Fibroblast of the conjunctiva (primary cell): ENCODE measurements around the gene BMP3.
"Not testable (repeated sequence)": the region's sequence is repeated elsewhere in the genome, so short reads cannot be mapped to it uniquely, and the experiment has no call there.

Source experiments
- DNase-seq: peaks from one replicate; pipeline ENCODE4 v3.0.0-alpha.2; 2010; ENCODE audit warnings: low read depth

The BMP3 gene

DNA sequence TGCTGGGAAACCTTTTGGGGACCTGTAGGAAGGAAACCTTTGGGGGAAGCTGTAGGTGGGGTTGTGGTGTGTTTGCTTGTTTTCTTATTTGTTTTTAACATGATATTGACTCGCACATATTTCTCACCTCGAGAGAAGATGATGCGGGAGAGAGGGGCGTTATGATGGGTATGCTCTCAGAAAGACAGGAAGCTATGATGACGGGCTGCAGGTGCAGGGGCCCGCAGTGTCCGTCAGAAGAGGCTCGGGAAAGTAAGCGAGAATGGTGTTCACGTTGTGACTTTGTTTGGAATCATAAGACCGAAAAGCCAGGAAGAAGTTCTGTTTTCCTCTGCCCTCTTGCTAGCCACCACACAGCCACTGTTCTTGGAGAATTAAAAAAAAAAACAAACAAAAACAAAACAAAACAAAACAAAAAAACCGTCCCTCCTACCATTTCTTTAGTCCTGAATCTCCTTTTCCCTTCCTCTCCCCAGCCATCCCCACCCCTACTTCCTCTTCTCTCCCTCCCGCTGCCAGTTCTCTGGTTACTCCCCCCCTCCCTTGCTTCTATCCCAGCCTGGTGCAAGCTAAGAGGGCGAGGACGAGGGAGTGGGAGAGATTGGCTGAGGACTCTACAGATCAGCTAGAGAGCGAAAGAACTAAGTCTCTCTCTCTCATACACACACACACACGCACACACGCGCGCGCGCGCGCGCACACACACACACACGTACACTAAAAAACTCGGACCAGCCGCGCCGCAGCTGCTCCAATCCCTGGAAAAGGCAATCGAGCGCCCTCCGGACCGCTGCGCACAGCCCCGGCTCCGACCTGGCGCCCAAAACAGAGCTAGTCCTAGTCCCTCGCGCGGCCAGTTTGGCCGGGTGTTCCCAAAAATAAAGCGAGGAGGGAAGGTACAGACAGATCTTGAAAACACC lies at the start of gene BMP3:
Gene BMP3 (plus strand): TSS at position 648 of the 920 bp plus-strand sequence. CDS start 577 bp downstream, outside the sequence.
- no peak for DNase-seq

DNA sequence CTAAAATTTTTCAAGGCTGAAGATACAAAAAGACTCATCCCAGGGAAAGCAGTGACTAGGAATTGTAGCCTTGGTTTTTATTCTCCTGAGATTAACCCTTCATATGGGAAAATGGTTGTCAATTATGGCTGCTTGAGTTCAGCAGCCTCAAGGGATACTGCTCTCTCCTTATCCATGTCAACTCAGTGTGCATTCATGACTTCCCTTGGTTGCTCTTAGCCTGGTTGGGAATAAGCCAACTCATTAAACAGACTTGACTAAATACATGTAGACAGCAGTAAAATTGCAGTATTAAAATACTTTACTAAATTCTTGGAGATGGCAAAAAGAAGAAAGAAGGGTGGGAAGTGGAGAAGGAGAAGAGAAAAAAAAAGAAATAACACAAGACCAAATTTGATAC lies 44.5 kb upstream of the BMP3 start:
- DNase-seq, result no peak

GRCh38 chr4:80989921-80990544 lies 40.5 kb upstream of the BMP3 start:
- DNase-seq, result peak; percentile 48

GRCh38 chr4:80990851-80991250 lies 39.7 kb upstream of the BMP3 start:
- DNase-seq, result no peak

GRCh38 chr4:80999943-81000342 lies 30.6 kb upstream of the BMP3 start:
- no peak for DNase-seq

DNA sequence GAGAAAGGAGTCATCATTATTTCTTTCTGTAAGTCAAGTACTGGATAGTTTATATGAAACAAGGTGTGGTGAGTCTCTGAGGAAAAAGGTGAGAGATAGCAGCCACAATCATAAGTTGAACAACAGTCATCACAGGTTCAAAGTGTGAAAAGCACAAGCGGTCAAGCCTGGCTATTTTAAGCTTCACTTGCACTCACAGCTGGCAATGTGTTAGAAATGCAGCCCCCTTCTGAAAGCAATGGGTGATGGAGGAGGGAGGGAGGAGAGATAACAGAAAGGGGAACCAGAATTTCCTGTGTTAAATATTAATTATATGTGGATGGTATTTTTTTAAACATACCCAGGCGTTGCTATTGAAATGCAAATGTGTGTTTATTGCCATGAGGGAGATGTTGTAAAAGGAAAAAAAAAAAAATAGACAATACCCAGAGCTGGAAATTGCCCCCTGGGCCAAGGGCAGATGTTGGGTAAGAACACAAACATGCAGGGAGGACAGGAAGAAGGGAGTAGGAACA lies 26.9 kb upstream of the BMP3 start:
- DNase-seq, result no peak

- no peak for DNase-seq
These were observed 23.1 kb upstream of the BMP3 start for GRCh38 chr4:81007417-81007816.

DNA sequence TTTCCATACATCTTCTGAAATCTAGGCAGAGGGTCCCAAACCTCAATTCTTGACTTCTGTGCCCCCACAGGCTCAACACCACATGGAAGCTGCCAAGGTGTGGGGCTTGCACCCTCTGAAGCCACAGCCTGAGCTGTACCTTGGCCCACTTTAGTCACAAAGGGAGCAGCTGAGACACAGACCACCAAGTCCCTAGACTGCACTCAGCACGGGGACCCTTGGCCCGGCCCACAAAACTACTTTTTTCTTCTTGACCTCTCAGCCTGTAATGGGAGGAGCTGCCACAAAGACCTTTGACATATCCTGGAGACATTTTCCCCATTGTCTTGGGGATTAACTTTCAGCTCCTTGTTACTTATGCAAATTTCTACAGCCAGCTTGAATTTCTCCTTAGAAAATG lies 13.9 kb upstream of the BMP3 start:
- DNase-seq, result not testable (repeated sequence)

- no peak for DNase-seq
These were observed 11.5 kb upstream of the BMP3 start for GRCh38 chr4:81019006-81019405.

DNA sequence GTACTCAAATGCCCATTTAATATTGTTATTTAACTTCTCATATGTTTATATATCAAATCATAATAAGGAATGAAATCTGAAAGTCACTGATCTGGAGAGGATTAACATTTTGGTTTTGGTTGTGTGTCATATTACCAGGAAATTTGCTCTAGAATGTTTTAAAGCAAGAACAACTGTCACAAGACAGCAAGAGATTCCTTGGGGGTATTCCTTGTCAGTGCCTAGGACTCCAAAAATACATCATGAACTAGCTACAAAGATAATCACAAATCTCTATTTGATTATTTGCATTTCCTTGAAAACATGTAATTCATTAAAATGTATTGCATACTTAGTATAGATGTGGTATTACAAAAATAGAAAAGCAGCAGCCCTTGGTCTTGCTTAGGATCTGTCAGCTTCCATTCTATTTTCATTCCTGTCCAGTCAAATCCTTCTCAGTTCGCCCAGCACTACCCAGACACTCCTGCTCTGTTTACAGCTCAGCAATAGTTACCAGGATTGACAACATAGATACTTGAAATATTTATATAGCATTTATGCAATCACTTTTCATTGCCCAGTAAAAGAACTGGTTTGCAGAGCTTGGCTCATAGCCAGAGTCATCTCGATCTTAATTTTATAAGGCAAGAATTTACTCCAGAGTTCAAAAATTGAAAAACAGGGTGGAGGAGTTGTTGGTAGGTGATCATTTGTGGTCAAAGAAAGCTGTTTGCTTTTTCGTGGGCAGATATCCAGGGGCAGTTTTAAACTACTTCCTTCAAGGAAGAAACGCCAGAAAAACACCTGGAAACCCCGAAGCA lies 9.2 kb upstream of the BMP3 start:
- DNase-seq, result no peak

GRCh38 chr4:81021981-81022380 lies 8.5 kb upstream of the BMP3 start:
- DNase-seq, result no peak

GRCh38 chr4:81023484-81023883 lies 7.0 kb upstream of the BMP3 start:
- DNase-seq, result no peak

DNA sequence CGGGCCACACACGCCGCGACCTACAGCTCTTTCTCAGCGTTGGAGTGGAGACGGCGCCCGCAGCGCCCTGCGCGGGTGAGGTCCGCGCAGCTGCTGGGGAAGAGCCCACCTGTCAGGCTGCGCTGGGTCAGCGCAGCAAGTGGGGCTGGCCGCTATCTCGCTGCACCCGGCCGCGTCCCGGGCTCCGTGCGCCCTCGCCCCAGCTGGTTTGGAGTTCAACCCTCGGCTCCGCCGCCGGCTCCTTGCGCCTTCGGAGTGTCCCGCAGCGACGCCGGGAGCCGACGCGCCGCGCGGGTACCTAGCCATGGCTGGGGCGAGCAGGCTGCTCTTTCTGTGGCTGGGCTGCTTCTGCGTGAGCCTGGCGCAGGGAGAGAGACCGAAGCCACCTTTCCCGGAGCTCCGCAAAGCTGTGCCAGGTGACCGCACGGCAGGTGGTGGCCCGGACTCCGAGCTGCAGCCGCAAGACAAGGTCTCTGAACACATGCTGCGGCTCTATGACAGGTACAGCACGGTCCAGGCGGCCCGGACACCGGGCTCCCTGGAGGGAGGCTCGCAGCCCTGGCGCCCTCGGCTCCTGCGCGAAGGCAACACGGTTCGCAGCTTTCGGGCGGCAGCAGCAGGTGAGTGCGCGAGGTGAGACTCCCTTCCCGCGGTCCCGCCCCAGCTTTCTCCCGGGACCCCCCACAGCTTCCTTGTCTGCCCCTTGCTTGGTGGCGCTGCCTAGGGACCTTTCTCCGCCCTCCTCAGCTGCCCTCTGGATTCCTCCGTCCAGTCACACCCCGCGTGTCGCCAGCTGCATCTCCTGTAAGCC lies 678 bp downstream of the BMP3 start:
- DNase-seq, result no peak

GRCh38 chr4:81031796-81032551 lies 1.5 kb downstream of the BMP3 start:
- no peak for DNase-seq

- no peak for DNase-seq
These were observed 2.5 kb downstream of the BMP3 start for GRCh38 chr4:81032771-81033684.

GRCh38 chr4:81038636-81039350 lies 8.3 kb downstream of the BMP3 start:
- no peak for DNase-seq

DNA sequence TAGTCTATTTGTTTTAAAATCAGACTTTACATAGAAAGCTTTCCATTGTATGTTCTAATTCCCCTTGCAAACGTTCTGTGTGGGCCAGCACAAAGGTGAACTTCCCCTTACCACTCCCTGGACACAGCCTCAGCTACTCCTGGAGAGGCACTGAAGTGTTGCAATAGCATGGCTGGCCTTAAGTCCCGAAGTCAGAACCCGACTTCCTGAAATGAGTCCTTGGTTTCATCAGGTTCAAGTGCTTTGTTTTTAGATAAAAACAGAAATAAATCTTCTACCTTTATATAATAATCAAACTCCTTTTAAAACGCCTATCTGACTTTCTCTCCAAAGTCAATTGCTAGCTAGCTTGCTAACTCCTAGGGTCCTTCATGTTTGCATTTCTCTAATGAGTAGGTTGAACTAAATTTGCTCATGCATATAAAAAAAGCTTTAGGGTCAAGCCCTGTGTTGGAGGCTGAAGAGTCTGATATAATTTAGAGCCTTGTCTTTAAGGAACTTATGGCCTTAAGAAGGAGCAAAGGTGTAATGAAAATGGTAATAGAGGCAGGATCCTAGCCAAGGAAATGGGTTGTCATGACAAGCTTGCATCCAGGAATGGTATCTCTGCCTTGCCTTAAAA lies 9.0 kb downstream of the BMP3 start:
- DNase-seq, result no peak

GRCh38 chr4:81040012-81040659 lies 9.6 kb downstream of the BMP3 start:
- DNase-seq, result no peak
